Osteocyte (in vitro differentiated cells): Measurements from ENCODE around the gene PTPDC1. TPM values are rescaled to one million over a fixed set of nuclear protein-coding genes. Genes with fewer than 3 reads are reported as not detected.
"Not testable (repeated sequence)": the region's sequence is repeated elsewhere in the genome, so short reads cannot be mapped to it uniquely, and the experiment has no call there.

ENCODE experiments used
- DNase-seq: peaks from one replicate; pipeline ENCODE4 v3.0.0; 2021; ENCODE audit warnings: mixed read lengths; ENCODE audit not compliant: unreplicated experiment; ENCODE audit errors: extremely low spot score
- H3K27ac Mint-ChIP-seq: one replicate; pipeline ENCODE4 v1.8.0; 2021; ENCODE audit warnings: mild to moderate bottlenecking, mixed read lengths; ENCODE audit not compliant: unreplicated experiment
- H3K27me3 Mint-ChIP-seq: one replicate; pipeline ENCODE4 v1.8.0; 2021; ENCODE audit warnings: mixed read lengths; ENCODE audit not compliant: unreplicated experiment
- H3K36me3 Mint-ChIP-seq: one replicate; pipeline ENCODE4 v1.8.0; 2021; ENCODE audit warnings: mixed read lengths; ENCODE audit not compliant: unreplicated experiment
- H3K4me1 Mint-ChIP-seq: one replicate; pipeline ENCODE4 v1.8.0; 2021; ENCODE audit warnings: mixed read lengths; ENCODE audit not compliant: unreplicated experiment
- H3K4me3 Mint-ChIP-seq: one replicate; pipeline ENCODE4 v1.8.0; 2021; ENCODE audit warnings: mild to moderate bottlenecking, moderate library complexity, mixed read lengths; ENCODE audit not compliant: unreplicated experiment
- H3K9me3 Mint-ChIP-seq: one replicate; pipeline ENCODE4 v1.8.0; 2021; ENCODE audit warnings: mixed read lengths; ENCODE audit not compliant: unreplicated experiment
- total RNA-seq: library from RNA; stranded (reverse); gene quantifications from 2 replicates; pipeline ENCODE4 v1.2.1, GENCODE V29; 2021
- TF ChIP-seq, protein P1 (sequence below): fragments of 200-600 bp; sonication (generic); IDR thresholded peaks from 2 replicates; pipeline ENCODE4 v1.5.0; 2021; ENCODE audit warnings: antibody characterized with exemption, mild to moderate bottlenecking, moderate library complexity

PTPDC1 gene
- total RNA-seq, 1 donor from 2014 or later = 11.5 TPM

DNA sequence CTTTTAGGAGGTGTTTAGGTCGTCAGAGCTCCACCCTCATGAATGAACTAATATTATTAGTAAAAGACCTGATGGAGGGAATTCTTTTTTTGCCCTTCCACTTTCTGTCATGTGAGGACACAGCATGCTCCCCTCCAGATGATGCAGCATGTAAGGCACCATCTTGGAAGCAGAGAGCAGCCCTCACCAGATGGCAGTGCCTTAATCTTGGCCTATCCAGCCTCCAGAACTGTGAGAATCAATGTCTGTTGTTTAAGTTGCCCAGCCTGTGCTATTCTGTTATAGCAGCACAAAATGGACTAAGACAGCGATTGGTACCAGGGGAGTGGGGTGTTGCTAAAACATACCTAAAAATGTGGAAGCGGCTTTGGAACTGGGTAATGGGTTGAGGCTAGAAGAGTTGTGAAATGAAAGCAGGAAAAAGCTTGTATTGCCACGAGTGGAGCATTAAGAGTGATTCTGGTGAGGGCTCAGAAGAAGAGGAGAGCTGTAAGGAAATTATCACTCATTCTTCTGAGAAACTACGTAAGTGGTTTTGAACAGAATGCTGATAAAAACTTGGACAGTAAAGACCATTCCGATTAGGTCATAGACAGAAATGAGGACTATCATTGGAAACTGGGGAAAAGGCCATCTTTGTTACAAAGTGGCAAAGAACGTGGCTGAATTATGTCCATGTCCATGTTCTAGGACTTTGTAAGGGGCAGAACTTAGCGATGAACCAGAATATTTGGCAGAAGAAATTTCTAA lies 28.6 kb downstream of the PTPDC1 start:
- Mint-ChIP-seq H3K9me3 (no peaks in the 10 kb centered on the region), H3K36me3 (peaks cover 2% of the 10 kb centered on the region), H3K4me3 (no peak overlapping the region), H3K27me3 (no peaks in the 10 kb centered on the region), H3K4me1 (peaks cover 14% of the 10 kb centered on the region), H3K27ac (no peak overlapping the region)
- DNase-seq = no peak
- TF ChIP-seq, protein P1, sequence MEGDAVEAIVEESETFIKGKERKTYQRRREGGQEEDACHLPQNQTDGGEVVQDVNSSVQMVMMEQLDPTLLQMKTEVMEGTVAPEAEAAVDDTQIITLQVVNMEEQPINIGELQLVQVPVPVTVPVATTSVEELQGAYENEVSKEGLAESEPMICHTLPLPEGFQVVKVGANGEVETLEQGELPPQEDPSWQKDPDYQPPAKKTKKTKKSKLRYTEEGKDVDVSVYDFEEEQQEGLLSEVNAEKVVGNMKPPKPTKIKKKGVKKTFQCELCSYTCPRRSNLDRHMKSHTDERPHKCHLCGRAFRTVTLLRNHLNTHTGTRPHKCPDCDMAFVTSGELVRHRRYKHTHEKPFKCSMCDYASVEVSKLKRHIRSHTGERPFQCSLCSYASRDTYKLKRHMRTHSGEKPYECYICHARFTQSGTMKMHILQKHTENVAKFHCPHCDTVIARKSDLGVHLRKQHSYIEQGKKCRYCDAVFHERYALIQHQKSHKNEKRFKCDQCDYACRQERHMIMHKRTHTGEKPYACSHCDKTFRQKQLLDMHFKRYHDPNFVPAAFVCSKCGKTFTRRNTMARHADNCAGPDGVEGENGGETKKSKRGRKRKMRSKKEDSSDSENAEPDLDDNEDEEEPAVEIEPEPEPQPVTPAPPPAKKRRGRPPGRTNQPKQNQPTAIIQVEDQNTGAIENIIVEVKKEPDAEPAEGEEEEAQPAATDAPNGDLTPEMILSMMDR = no peak

GRCh38 chr9:94120088-94120487 lies 35.8 kb downstream of the PTPDC1 start:
- not testable (repeated sequence) for H3K27me3 Mint-ChIP-seq, H3K4me3 Mint-ChIP-seq, DNase-seq, H3K27ac Mint-ChIP-seq, H3K4me1 Mint-ChIP-seq
- H3K9me3 Mint-ChIP-seq = peaks cover 12% of the 10 kb centered on the region
- H3K36me3 Mint-ChIP-seq = peaks cover 12% of the 10 kb centered on the region

- no peak overlapping the region for H3K27ac Mint-ChIP-seq
Measured at GRCh38 chr9:94120854-94121376, 36.7 kb downstream of the PTPDC1 start.

GRCh38 chr9:94126844-94127243 lies 42.6 kb downstream of the PTPDC1 start:
- Mint-ChIP-seq H3K36me3 (peaks cover 21% of the 10 kb centered on the region), H3K27ac (no peak overlapping the region), H3K27me3 (no peaks in the 10 kb centered on the region), H3K9me3 (peaks cover 22% of the 10 kb centered on the region), H3K4me1 (no peaks in the 10 kb centered on the region), H3K4me3 (no peak overlapping the region)
- TF ChIP-seq, protein P1 = no peak
- no peak for DNase-seq

More at GRCh38 chr9:94120854-94121376, 36.7 kb downstream of the PTPDC1 start:
- no peaks in the 10 kb centered on the region for H3K4me1 Mint-ChIP-seq
- no peak overlapping the region for H3K4me3 Mint-ChIP-seq
- no peak for DNase-seq
- no peaks in the 10 kb centered on the region for H3K27me3 Mint-ChIP-seq
- H3K9me3 Mint-ChIP-seq = peaks cover 12% of the 10 kb centered on the region
- TF ChIP-seq, protein P1 = no peak
- peaks cover 12% of the 10 kb centered on the region for H3K36me3 Mint-ChIP-seq

DNA sequence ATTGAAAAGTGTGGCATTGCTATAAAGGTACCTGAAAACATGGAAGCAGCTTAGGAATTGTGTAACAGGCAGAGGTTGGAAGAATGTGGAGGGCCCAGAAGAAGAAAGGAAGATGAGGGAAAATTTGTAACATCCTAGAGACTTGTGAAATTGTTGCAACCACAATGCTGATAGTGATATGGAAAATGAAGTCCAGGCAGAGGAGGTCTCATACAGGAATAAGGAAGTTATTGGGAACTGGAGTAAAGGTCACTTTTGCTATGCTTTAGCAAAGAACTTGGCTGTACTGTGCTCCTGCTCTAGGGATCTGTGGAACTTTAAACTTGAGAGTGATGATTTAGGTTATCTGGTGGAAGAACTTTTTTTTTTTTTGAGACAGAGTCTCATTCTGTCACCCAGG lies 43.5 kb downstream of the PTPDC1 start:
- TF ChIP-seq, protein P1 = no peak
- no peak for DNase-seq
- Mint-ChIP-seq H3K9me3 (peaks cover 22% of the 10 kb centered on the region), H3K4me1 (peaks cover 2% of the 10 kb centered on the region), H3K27ac (no peak overlapping the region), H3K27me3 (no peaks in the 10 kb centered on the region), H3K4me3 (no peak overlapping the region), H3K36me3 (peaks cover 17% of the 10 kb centered on the region)
